Measurements from ENCODE around the gene RPS21.
A peak's percentile ranks its signal among the peaks of the same experiment; 100 is the strongest.

RPS21 gene

DNA sequence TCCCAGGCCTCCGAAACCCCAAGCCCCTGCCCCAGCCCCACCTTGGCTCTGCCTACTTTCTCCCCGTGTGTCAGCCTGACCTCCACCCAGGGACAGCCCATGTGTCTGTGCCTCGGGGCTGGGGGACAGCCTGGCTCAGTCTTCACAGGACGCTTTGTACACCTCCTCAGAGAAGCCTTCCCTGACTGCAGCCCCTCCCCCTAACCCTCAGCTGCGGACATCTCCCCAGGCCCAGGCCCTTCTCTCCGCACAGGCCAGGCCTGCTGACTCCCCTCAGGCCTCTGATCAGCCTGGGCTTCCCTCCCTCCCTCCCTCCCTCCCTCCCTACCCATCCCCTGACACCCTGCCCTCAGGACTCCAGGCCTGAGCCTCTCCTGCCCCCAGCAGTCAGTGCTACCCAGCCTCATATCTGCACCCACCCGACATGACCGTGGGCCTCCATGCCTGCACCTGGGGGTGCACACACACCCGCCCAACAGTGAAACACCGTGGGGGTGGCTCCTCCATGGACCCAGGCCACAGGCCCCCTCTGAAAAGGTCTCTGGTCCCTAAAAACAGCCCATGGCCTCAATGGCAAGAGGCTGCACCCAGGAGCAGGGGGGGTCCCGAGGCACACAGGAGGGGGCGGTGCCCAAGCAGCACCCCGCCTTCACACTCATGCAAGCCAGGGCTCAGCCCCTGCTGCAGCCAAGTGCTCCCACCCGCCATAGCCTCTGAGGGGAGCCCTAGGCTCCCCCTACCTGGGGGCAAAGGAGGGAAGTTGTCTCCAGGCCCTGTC lies 32.7 kb upstream of the RPS21 start:
- no peaks in the 10 kb centered on the region for H3K9me3 ChIP-seq (ENCODE audit: control insufficient read depth in 2 of 2, low read length in 2 of 2)
- H3K36me3 ChIP-seq (ENCODE audit: control insufficient read depth in 2 of 2, insufficient read depth in 2 of 2, low read length in 2 of 2): no peaks in the 10 kb centered on the region
- H3K27me3 ChIP-seq (ENCODE audit: control insufficient read depth in 2 of 2, insufficient read depth in 2 of 2, low read length in 2 of 2): no peaks in the 10 kb centered on the region
- H3K27ac ChIP-seq (ENCODE audit: low read depth in 2 of 2, low read length in 2 of 2): no peak overlapping the region
- H3K4me3 ChIP-seq (ENCODE audit: low read length in 2 of 2): no peak overlapping the region
- H3K4me1 ChIP-seq (ENCODE audit: control insufficient read depth in 2 of 2, insufficient read depth in 2 of 2, low read length in 2 of 2): peaks cover 13 to 30% of the 10 kb centered on the region in 2 donors
- H3K9ac ChIP-seq (ENCODE audit: low read depth in 1 of 2, low read length in 2 of 2): no peak overlapping the region

- no peaks in the 10 kb centered on the region for H3K27me3 ChIP-seq (ENCODE audit: control insufficient read depth in 2 of 2, insufficient read depth in 2 of 2, low read length in 2 of 2)
- H3K27ac ChIP-seq (ENCODE audit: low read depth in 2 of 2, low read length in 2 of 2): peak overlapping the region; percentile 47 to 68
- H3K4me1 ChIP-seq (ENCODE audit: control insufficient read depth in 2 of 2, insufficient read depth in 2 of 2, low read length in 2 of 2): peaks cover 13 to 30% of the 10 kb centered on the region in 2 donors
- H3K9ac ChIP-seq (ENCODE audit: low read depth in 1 of 2, low read length in 2 of 2): no peak overlapping the region
- H3K9me3 ChIP-seq (ENCODE audit: control insufficient read depth in 2 of 2, low read length in 2 of 2): no peaks in the 10 kb centered on the region
- no peaks in the 10 kb centered on the region for H3K36me3 ChIP-seq (ENCODE audit: control insufficient read depth in 2 of 2, insufficient read depth in 2 of 2, low read length in 2 of 2)
- H3K4me3 ChIP-seq (ENCODE audit: low read length in 2 of 2): no peak overlapping the region
Measured at GRCh38 chr20:62354811-62355341, 32.0 kb upstream of the RPS21 start.

DNA sequence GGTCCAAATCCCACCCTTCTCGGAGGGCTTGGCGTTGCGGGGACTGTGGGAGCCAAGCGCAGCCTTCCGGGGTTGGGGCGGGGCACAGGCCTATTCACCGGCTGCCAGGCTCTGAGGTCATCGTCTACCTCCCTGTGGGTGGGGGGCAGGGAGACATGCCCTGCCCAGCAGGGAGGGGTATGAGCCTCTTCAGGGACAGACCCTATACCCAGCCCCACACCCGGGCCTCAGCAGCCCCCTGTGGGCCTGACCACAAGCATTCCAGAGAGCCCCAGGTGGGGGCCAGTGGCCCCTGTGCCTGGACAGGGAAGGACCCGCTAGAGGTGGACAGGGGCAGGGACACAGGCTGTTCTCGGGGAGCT lies 31.4 kb upstream of the RPS21 start:
- peaks cover 13 to 30% of the 10 kb centered on the region in 2 donors for H3K4me1 ChIP-seq (ENCODE audit: control insufficient read depth in 2 of 2, insufficient read depth in 2 of 2, low read length in 2 of 2)
- peak overlapping the region; percentile 47 to 68 for H3K27ac ChIP-seq (ENCODE audit: low read depth in 2 of 2, low read length in 2 of 2)
- H3K4me3 ChIP-seq (ENCODE audit: low read length in 2 of 2): no peak overlapping the region
- H3K9me3 ChIP-seq (ENCODE audit: control insufficient read depth in 2 of 2, low read length in 2 of 2): no peaks in the 10 kb centered on the region
- no peaks in the 10 kb centered on the region for H3K27me3 ChIP-seq (ENCODE audit: control insufficient read depth in 2 of 2, insufficient read depth in 2 of 2, low read length in 2 of 2)
- H3K9ac ChIP-seq (ENCODE audit: low read depth in 1 of 2, low read length in 2 of 2): no peak overlapping the region
- no peaks in the 10 kb centered on the region for H3K36me3 ChIP-seq (ENCODE audit: control insufficient read depth in 2 of 2, insufficient read depth in 2 of 2, low read length in 2 of 2)

GRCh38 chr20:62355878-62356588 lies 30.9 kb upstream of the RPS21 start:
- no peaks in the 10 kb centered on the region for H3K27me3 ChIP-seq (ENCODE audit: control insufficient read depth in 2 of 2, insufficient read depth in 2 of 2, low read length in 2 of 2)
- H3K4me1 ChIP-seq (ENCODE audit: control insufficient read depth in 2 of 2, insufficient read depth in 2 of 2, low read length in 2 of 2): peaks cover 17 to 34% of the 10 kb centered on the region in 2 donors
- H3K27ac ChIP-seq (ENCODE audit: low read depth in 2 of 2, low read length in 2 of 2): peak overlapping the region; percentile 47 to 68
- no peak overlapping the region for H3K9ac ChIP-seq (ENCODE audit: low read depth in 1 of 2, low read length in 2 of 2)
- H3K36me3 ChIP-seq (ENCODE audit: control insufficient read depth in 2 of 2, insufficient read depth in 2 of 2, low read length in 2 of 2): no peaks in the 10 kb centered on the region
- H3K4me3 ChIP-seq (ENCODE audit: low read length in 2 of 2): no peak overlapping the region
- no peaks in the 10 kb centered on the region for H3K9me3 ChIP-seq (ENCODE audit: control insufficient read depth in 2 of 2, low read length in 2 of 2)

- peak overlapping the region in 1 of 2 donors; percentile 12 for H3K9ac ChIP-seq (ENCODE audit: low read depth in 1 of 2, low read length in 2 of 2)
- H3K4me1 ChIP-seq (ENCODE audit: control insufficient read depth in 2 of 2, insufficient read depth in 2 of 2, low read length in 2 of 2): peaks cover 21 to 34% of the 10 kb centered on the region in 2 donors
- peak overlapping the region; percentile 47 to 68 for H3K27ac ChIP-seq (ENCODE audit: low read depth in 2 of 2, low read length in 2 of 2)
- no peaks in the 10 kb centered on the region for H3K36me3 ChIP-seq (ENCODE audit: control insufficient read depth in 2 of 2, insufficient read depth in 2 of 2, low read length in 2 of 2)
- no peaks in the 10 kb centered on the region for H3K9me3 ChIP-seq (ENCODE audit: control insufficient read depth in 2 of 2, low read length in 2 of 2)
- H3K27me3 ChIP-seq (ENCODE audit: control insufficient read depth in 2 of 2, insufficient read depth in 2 of 2, low read length in 2 of 2): no peaks in the 10 kb centered on the region
- H3K4me3 ChIP-seq (ENCODE audit: low read length in 2 of 2): no peak overlapping the region
Measured at GRCh38 chr20:62356589-62357186, 30.2 kb upstream of the RPS21 start.

- H3K9ac ChIP-seq (ENCODE audit: low read depth in 1 of 2, low read length in 2 of 2): peak overlapping the region in 1 of 2 donors; percentile 12
- peaks cover 21 to 34% of the 10 kb centered on the region in 2 donors for H3K4me1 ChIP-seq (ENCODE audit: control insufficient read depth in 2 of 2, insufficient read depth in 2 of 2, low read length in 2 of 2)
- no peaks in the 10 kb centered on the region for H3K9me3 ChIP-seq (ENCODE audit: control insufficient read depth in 2 of 2, low read length in 2 of 2)
- H3K27ac ChIP-seq (ENCODE audit: low read depth in 2 of 2, low read length in 2 of 2): peak overlapping the region; percentile 47 to 68
- no peaks in the 10 kb centered on the region for H3K36me3 ChIP-seq (ENCODE audit: control insufficient read depth in 2 of 2, insufficient read depth in 2 of 2, low read length in 2 of 2)
- no peaks in the 10 kb centered on the region for H3K27me3 ChIP-seq (ENCODE audit: control insufficient read depth in 2 of 2, insufficient read depth in 2 of 2, low read length in 2 of 2)
- no peak overlapping the region for H3K4me3 ChIP-seq (ENCODE audit: low read length in 2 of 2)
Measured at GRCh38 chr20:62357187-62357667, 29.7 kb upstream of the RPS21 start.

DNA sequence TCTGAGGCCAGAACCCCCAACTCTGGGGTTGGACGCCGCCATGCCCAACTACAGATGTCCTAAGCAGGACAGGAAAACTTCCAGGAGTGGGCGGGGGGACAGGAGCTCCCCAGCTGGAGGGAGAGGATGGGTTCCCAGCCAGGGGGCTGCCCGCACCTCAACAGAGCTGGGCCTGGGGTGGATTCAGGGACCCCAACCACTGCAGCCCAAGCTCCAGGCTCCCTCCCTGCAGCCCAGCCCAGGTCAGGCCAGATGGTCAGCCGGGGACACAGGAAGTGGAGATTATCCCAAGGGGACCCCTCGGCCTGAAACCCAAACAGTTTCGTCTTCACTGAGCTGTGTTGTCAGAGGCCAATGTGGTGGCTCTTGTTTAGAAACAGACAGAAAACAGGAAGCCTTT lies 29.2 kb upstream of the RPS21 start:
- peak overlapping the region; percentile 47 to 68 for H3K27ac ChIP-seq (ENCODE audit: low read depth in 2 of 2, low read length in 2 of 2)
- H3K4me1 ChIP-seq (ENCODE audit: control insufficient read depth in 2 of 2, insufficient read depth in 2 of 2, low read length in 2 of 2): peaks cover 21 to 34% of the 10 kb centered on the region in 2 donors
- no peaks in the 10 kb centered on the region for H3K9me3 ChIP-seq (ENCODE audit: control insufficient read depth in 2 of 2, low read length in 2 of 2)
- H3K4me3 ChIP-seq (ENCODE audit: low read length in 2 of 2): no peak overlapping the region
- H3K27me3 ChIP-seq (ENCODE audit: control insufficient read depth in 2 of 2, insufficient read depth in 2 of 2, low read length in 2 of 2): no peaks in the 10 kb centered on the region
- H3K9ac ChIP-seq (ENCODE audit: low read depth in 1 of 2, low read length in 2 of 2): no peak overlapping the region
- no peaks in the 10 kb centered on the region for H3K36me3 ChIP-seq (ENCODE audit: control insufficient read depth in 2 of 2, insufficient read depth in 2 of 2, low read length in 2 of 2)

- H3K27me3 ChIP-seq (ENCODE audit: control insufficient read depth in 2 of 2, insufficient read depth in 2 of 2, low read length in 2 of 2): no peaks in the 10 kb centered on the region
- no peak overlapping the region for H3K9ac ChIP-seq (ENCODE audit: low read depth in 1 of 2, low read length in 2 of 2)
- peak overlapping the region; percentile 47 to 68 for H3K27ac ChIP-seq (ENCODE audit: low read depth in 2 of 2, low read length in 2 of 2)
- no peaks in the 10 kb centered on the region for H3K36me3 ChIP-seq (ENCODE audit: control insufficient read depth in 2 of 2, insufficient read depth in 2 of 2, low read length in 2 of 2)
- no peaks in the 10 kb centered on the region for H3K9me3 ChIP-seq (ENCODE audit: control insufficient read depth in 2 of 2, low read length in 2 of 2)
- H3K4me1 ChIP-seq (ENCODE audit: control insufficient read depth in 2 of 2, insufficient read depth in 2 of 2, low read length in 2 of 2): peaks cover 21 to 34% of the 10 kb centered on the region in 2 donors
- no peak overlapping the region for H3K4me3 ChIP-seq (ENCODE audit: low read length in 2 of 2)
Measured at GRCh38 chr20:62358171-62359042, 28.5 kb upstream of the RPS21 start.

GRCh38 chr20:62359043-62359490 lies 27.8 kb upstream of the RPS21 start:
- H3K4me1 ChIP-seq (ENCODE audit: control insufficient read depth in 2 of 2, insufficient read depth in 2 of 2, low read length in 2 of 2): peaks cover 21 to 36% of the 10 kb centered on the region in 2 donors
- H3K4me3 ChIP-seq (ENCODE audit: low read length in 2 of 2): no peak overlapping the region

More at GRCh38 chr20:62359043-62359490, 27.8 kb upstream of the RPS21 start:
- no peak overlapping the region for H3K9ac ChIP-seq (ENCODE audit: low read depth in 1 of 2, low read length in 2 of 2)
- peak overlapping the region; percentile 39 to 68 for H3K27ac ChIP-seq (ENCODE audit: low read depth in 2 of 2, low read length in 2 of 2)
- no peaks in the 10 kb centered on the region for H3K36me3 ChIP-seq (ENCODE audit: control insufficient read depth in 2 of 2, insufficient read depth in 2 of 2, low read length in 2 of 2)
- no peaks in the 10 kb centered on the region for H3K9me3 ChIP-seq (ENCODE audit: control insufficient read depth in 2 of 2, low read length in 2 of 2)
- no peaks in the 10 kb centered on the region for H3K27me3 ChIP-seq (ENCODE audit: control insufficient read depth in 2 of 2, insufficient read depth in 2 of 2, low read length in 2 of 2)
